Medulla oblongata (tissue), 1 donor: ENCODE results near the gene EOMES.
"Not testable (repeated sequence)": the region's sequence is repeated elsewhere in the genome, so short reads cannot be mapped to it uniquely, and the experiment has no call there.

Experiments used
- DNase-seq: peaks from one replicate; pipeline ENCODE4 v3.0.0-alpha.2; 2015; ENCODE audit errors: extremely low spot score

Gene EOMES

GRCh38 chr3:27721717-27722564 is at the start of gene EOMES:
TSS of gene EOMES (minus strand) at chr3:27722323. CDS start at chr3:27722294, 29 bp downstream.
- DNase-seq: no peak

- not testable (repeated sequence) for DNase-seq
Measured at GRCh38 chr3:27770384-27770783, 48.3 kb upstream of the EOMES start.

GRCh38 chr3:27767000-27767399 is 44.9 kb upstream of the EOMES start:
- no peak for DNase-seq

GRCh38 chr3:27758083-27758482 is 36.0 kb upstream of the EOMES start:
- DNase-seq: no peak

GRCh38 chr3:27756877-27757276 is 34.8 kb upstream of the EOMES start:
- no peak for DNase-seq

GRCh38 chr3:27752926-27753325 is 30.8 kb upstream of the EOMES start:
- DNase-seq: no peak

GRCh38 chr3:27749643-27750042 is 27.5 kb upstream of the EOMES start:
- DNase-seq: no peak

- no peak for DNase-seq
Measured at GRCh38 chr3:27746838-27747237, 24.7 kb upstream of the EOMES start.

- no peak for DNase-seq
Measured at GRCh38 chr3:27740854-27741253, 18.7 kb upstream of the EOMES start.

GRCh38 chr3:27737091-27737490 is 15.0 kb upstream of the EOMES start:
- DNase-seq: no peak

GRCh38 chr3:27730774-27731659 is 8.9 kb upstream of the EOMES start:
- DNase-seq: no peak

GRCh38 chr3:27729748-27730611 is 7.9 kb upstream of the EOMES start:
- DNase-seq: no peak

- DNase-seq: no peak
Measured at GRCh38 chr3:27729325-27729724, 7.2 kb upstream of the EOMES start.

- DNase-seq: no peak
Measured at GRCh38 chr3:27728195-27729087, 6.3 kb upstream of the EOMES start.

- DNase-seq: no peak
Measured at GRCh38 chr3:27726240-27726639, 4.1 kb upstream of the EOMES start.

- no peak for DNase-seq
Measured at GRCh38 chr3:27724459-27725197, 2.5 kb upstream of the EOMES start.

- DNase-seq: no peak
Measured at GRCh38 chr3:27723815-27724458, 1.8 kb upstream of the EOMES start.

GRCh38 chr3:27723456-27723814 is 1.3 kb upstream of the EOMES start:
- no peak for DNase-seq

- DNase-seq: no peak
Measured at GRCh38 chr3:27723001-27723445, 900 bp upstream of the EOMES start.
